HG03066 (cell line): ENCODE data around the gene ZNF598.

Source experiments
- ATAC-seq: cut with Tn5 transposase; IDR thresholded peaks from one replicate; pipeline ENCODE4 v1.9.1; 2021; ENCODE audit warnings: low read depth; ENCODE audit not compliant: unreplicated experiment

The ZNF598 gene

DNA sequence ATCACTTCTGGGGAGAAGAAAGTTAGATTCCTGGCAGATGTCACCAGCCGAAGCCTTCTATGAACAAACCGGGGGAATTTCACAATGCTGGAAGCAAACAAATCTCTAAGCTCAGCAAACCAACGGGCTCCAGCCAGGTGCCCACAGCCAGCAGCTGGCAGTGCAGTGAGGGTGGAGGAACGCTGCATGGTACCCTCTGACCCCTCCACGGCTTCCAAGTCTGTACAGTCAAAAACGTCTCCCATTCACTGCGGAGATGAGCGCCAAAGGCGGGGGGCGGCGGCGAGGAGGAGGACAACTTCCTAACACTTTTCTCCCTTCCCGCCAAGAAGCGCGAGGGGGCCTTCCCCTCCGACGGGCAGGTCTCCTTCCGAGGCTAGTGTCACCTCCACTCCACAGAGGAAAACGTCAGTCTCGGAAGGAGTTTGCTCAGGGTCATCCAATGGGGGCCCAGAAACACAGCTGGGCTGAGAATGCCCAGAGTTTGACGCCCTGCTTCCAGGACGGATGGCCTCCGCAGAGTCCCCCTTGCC, 924 bp downstream of the ZNF598 start:
- peak; percentile 15 for ATAC-seq

GRCh38 chr16:2008009-2008526, 1.6 kb downstream of the ZNF598 start:
- ATAC-seq, result no peak

DNA sequence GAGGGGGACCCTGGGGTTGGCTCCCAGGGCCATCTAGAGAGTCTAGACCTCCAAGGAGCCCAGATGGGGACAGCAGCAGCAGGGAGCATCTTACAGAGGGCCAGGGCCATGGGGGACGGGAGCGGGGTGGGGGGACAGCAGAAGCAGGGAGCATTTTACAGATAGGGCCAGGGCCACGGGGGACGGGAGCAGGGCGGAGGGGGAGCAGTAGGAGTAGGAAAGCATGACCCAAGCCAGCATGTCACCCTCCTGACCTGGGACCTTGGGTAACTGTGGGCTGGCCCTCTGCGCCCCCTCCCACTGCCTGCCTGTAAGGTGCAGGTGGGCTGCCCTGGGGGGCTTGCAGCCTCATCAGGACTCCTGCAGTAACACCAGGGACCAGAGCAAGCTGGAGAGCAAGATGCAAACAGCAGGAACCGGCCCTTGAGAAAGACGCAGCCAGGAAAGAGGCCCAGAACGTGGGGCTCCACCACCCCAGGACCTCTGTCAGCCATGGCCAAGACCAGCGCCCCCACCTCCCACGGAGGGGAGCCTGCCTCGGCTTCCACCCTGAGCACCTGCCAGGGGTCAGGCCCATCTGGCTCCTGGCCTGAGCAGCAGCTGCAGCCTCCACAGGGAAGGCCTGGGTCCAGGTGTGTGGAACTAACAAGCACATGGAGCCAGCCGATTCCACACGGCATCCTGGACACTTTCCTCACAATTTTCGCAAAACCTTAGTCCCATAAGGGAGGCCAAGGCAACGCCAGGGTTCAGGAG, 2.4 kb downstream of the ZNF598 start:
- ATAC-seq, result no peak

DNA sequence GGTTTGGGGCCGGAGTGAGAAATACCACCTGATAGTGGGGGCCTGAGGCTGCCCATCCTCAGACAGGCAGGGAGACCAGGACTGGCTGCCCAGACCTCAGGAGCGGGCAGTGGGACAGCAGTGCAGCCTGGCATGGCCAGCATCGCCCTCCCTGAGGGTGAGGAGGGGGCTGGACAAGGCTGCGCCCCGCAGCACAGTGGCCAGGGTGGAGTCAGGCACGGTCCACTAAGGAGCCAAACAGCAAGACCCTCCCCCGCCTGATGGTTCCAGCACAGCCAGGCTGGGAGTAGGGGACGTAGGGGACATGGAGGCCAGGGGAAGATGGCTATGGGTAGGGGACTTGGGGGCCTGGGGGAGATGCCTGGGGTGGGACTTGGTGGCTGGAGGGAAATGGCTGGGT, 3.3 kb downstream of the ZNF598 start:
- ATAC-seq, result no peak

DNA sequence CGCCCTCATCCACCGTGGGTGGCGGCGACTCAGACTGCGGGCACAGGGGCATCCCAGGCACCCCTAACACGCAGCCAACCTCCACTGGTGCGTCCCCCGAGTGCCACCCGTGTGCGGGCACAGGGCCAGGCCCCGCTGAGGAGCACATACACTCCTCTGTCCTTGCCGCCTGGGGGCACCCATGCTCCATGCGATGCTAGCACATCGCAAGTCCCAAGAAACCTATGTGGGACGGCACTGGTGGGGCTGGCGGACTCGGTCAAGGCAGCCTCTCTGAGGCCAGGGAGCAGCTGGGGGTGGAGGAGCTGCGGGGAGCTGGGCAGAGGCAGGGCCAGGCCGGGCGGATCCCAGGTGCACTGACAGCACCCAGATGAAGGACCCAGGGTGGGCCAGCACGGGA, 4.0 kb downstream of the ZNF598 start:
- ATAC-seq, result no peak

GRCh38 chr16:2004795-2005517, 4.7 kb downstream of the ZNF598 start:
- no peak for ATAC-seq

DNA sequence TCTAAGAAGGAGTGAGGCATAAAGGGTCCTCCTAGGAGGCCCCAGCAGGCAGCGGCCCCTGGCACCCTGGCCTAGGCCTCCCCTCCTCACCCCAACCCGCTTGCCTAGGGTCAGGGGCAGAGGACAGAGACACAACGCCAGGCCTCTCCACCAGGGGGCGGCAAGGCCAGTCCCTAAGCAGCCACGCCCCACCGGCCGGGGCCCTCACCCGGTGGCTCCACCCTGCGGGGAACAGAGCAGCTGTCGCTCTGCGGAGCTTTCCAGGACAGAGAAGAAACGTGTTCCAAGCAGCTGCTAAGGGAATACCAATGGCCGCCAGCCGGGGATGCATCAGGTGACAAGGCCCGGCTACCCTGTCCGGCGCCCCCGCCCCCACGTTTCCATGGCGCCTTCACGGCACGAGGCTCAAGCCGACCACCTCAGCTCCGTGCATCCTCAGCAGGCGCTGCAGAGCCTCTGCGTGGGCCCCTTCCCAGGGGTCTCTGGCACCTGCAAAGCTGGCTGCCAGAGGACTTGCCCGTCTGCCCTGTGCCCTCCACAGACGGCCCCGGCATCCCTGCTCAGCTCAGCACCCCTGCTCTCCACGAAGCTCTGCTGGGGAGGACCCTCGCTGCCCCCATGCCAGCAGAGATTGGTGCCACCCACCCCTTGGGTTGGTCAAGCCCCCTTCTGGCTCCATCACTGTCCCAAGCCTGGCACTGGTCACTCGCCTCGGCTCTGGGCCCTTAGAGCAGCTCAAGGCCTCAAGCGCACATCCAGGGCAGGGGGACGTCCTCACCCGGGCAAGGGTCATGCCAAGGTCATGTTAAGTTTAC, 5.6 kb downstream of the ZNF598 start:
- ATAC-seq, result no peak

- ATAC-seq, result no peak
Observed at GRCh38 chr16:2003231-2003826, 6.3 kb downstream of the ZNF598 start.

DNA sequence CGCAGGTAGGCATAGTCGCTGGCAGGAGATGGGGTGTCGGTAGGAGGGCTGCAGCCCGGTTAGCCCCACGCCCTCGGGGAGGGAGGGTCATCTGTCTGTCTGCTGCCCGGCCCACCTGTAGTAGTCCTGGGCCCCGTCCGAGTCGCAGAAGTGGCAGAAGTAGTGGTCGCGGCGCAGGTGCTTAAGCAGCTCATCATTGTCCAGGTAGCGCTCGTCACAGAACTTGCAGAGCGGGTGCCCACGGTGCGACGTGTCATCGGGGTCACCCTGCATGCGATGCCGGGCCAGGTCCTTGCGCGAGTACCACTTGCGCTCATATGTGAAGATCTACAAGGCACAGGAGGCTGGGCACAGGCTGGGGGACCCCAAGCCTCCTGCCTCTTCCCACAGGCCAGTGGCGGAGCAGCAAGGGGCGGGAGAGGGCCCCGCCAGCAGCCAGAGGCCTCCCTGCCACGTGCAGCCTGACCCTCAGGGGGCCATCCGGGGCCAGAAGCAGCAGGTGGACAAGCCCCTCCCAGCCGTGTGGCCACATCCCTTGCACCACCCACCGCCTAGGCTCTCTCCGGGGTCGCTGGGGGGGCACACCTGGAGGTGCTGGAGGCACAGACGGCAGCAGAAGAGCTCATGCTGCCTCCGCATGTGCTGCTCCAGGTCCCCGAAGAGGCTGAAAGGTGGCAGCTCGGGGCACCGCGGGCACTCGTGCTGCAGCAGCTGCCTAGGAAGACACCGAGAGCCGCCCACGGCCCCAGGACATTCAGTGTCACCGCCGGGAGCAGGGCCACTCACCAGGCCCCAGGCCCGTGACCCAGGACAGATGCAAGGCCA, 7.0 kb downstream of the ZNF598 start:
- ATAC-seq, result no peak

- no peak for ATAC-seq
Observed at GRCh38 chr16:2001456-2002355, 7.9 kb downstream of the ZNF598 start.

- no peak for ATAC-seq
Observed at GRCh38 chr16:2001035-2001434, 8.6 kb downstream of the ZNF598 start.

DNA sequence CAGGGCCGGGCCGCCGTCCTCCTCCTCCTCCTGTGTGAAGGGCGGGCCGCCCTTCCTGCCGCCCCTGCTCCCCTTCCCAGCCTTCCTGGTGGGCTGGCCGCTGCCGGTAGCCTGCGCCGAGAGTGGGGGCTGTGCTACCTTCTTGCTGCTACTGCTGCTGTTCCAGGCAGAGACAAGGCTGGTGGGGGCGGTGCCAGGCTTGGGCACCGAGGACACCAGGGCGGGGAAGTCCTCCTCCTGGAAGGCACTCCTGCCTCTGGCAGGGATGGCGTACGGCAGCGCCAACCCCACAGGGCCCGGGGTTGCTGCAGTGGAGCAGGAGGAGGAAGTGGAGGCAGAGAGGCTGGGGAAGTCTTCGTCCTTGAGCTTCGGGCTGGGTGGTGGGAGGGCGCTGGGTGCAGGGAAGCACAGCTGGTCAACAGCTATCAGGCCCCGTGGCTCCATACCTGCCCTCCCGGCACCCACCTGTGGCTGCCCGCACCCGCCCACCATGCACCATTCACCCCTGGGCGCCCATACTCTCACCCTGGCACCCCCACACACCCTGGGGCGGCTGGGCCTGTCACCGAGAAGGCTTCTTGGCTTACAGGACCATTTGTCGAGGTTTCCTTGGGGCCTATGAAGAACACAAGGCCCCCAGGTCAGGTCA, 9.6 kb downstream of the ZNF598 start:
- ATAC-seq, result no peak

- ATAC-seq, result no peak
Observed at GRCh38 chr16:1998852-1999801, 10.5 kb downstream of the ZNF598 start.

DNA sequence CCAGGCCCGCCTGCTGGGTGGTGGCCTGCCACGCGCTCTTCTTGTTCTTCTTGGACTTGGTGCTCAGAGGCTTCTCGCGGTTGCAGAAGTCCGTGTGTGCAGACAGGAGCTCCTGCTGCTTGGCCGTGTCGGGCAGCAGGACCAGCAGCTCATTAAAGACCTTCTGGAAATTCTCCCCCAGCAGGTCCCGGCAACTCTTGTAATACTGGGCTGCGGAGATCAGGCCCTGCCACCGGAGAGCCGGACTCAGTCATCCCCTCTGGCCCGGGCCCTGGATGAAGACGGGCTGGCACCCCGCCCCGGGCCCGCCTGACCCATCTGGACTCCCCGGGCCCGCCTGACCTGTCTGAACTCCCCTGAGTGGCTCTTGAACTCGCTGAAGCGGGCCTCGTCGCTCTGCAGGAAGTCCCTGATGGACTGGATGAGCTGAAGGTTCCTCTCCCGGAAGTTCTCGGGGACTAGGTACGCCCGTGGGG, 11.2 kb downstream of the ZNF598 start:
- no peak for ATAC-seq

DNA sequence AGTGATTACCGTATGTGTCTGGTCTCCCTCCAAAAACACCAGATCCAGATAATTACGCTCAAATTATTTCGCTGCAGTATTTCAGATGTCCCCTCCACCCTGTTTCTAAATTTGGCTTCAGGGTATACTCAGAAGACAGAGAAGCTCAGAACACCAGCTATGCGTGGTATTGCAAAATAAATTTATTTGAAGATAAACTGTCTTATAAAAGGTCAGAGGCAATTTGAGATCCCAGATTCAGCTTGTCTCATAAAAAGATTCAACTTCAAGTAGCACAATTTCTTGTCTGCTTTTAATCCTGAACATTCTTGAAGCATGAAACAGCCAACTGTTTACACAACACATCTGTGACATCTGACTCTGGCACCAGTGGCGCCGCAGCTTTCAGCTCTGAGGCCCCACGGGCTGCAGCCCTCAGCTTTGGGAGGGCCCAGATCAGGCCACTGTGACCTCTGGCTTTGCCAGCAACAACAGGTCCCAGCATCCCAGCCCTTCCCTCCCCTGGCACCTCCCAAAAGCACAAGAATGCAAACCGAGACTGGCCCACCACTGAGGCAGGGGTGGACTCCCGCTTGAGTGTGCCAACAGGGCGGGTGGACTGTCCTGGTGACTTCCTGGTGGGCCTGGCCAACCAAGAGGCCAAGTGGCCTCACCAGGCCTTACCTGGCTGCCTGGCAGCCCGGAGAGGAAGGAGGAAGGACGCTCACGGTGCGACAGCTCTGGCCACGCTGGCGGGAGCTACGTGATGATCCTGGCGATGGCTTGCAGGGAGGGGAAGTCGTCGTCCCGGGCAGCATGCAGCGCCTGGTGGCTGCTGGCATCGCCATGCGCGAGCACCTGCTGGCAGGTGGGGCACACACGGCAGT, 11.9 kb downstream of the ZNF598 start:
- ATAC-seq, result no peak

- no peak for ATAC-seq
Observed at GRCh38 chr16:1993731-1994131, 15.9 kb downstream of the ZNF598 start.
